NCI-H1092 treated with DMSO at 0.1 percent for 48 hours (cell line): ENCODE measurements around the gene HAUS8.
A peak's percentile ranks its signal among the peaks of the same experiment; 100 is the strongest.
"Not testable (repeated sequence)": the region's sequence is repeated elsewhere in the genome, so short reads cannot be mapped to it uniquely, and the experiment has no call there.

Experiments
- DNase-seq: peaks from one replicate; lab custom pipeline; 2025; lab: John Stamatoyannopoulos, UW

Gene HAUS8

GRCh38 chr19:17075035-17075863 lies at the start of gene HAUS8, which contains the start of gene MYO9B:
HAUS8 (minus strand) TSS chr19:17075452; CDS start chr19:17075422, 30 bp downstream.
MYO9B (plus strand) TSS chr19:17075777; CDS start chr19:17101718, 25,941 bp downstream.
- peak; percentile 97 for DNase-seq

GRCh38 chr19:17124025-17124424 lies 48.8 kb upstream of the HAUS8 start:
- DNase-seq = no peak

- DNase-seq = no peak
Observed at GRCh38 chr19:17123041-17123440, 47.8 kb upstream of the HAUS8 start.

- DNase-seq = no peak
Observed at GRCh38 chr19:17121736-17122293, 46.6 kb upstream of the HAUS8 start.

GRCh38 chr19:17118957-17119356 lies 43.7 kb upstream of the HAUS8 start:
- no peak for DNase-seq

- DNase-seq = no peak
Observed at GRCh38 chr19:17116996-17117702, 41.9 kb upstream of the HAUS8 start.

- no peak for DNase-seq
Observed at GRCh38 chr19:17114414-17114831, 39.2 kb upstream of the HAUS8 start.

- no peak for DNase-seq
Observed at GRCh38 chr19:17113127-17113785, 38.0 kb upstream of the HAUS8 start.

GRCh38 chr19:17112700-17113099 lies 37.4 kb upstream of the HAUS8 start:
- no peak for DNase-seq

- no peak for DNase-seq
Observed at GRCh38 chr19:17112271-17112670, 37.0 kb upstream of the HAUS8 start.

- no peak for DNase-seq
Observed at GRCh38 chr19:17111766-17112165, 36.5 kb upstream of the HAUS8 start.

GRCh38 chr19:17110599-17110966 lies 35.3 kb upstream of the HAUS8 start:
- no peak for DNase-seq

- no peak for DNase-seq
Observed at GRCh38 chr19:17109962-17110598, 34.8 kb upstream of the HAUS8 start.

- no peak for DNase-seq
Observed at GRCh38 chr19:17109300-17109699, 34.0 kb upstream of the HAUS8 start.

GRCh38 chr19:17108453-17108784 lies 33.2 kb upstream of the HAUS8 start:
- DNase-seq = no peak

GRCh38 chr19:17107546-17108452 lies 32.5 kb upstream of the HAUS8 start:
- DNase-seq = no peak

- DNase-seq = not testable (repeated sequence)
Observed at GRCh38 chr19:17106964-17107363, 31.7 kb upstream of the HAUS8 start.

- DNase-seq = no peak
Observed at GRCh38 chr19:17105556-17105955, 30.3 kb upstream of the HAUS8 start.

- DNase-seq = no peak
Observed at GRCh38 chr19:17104679-17105078, 29.4 kb upstream of the HAUS8 start.

GRCh38 chr19:17103177-17103576 lies 27.9 kb upstream of the HAUS8 start:
- DNase-seq = no peak
